GM13976 (cell line): ENCODE measurements around the gene HTRA1.

Experiments used
- DNase-seq: peaks from one replicate; pipeline ENCODE4 v3.0.0; 2012; ENCODE audit warnings: low spot score
- CTCF ChIP-seq: IDR thresholded peaks from 2 replicates; pipeline ENCODE4 v1.5.1; 2012; ENCODE audit warnings: borderline replicate concordance, mild to moderate bottlenecking; ENCODE audit not compliant: insufficient read depth; ENCODE audit errors: extremely low read depth, missing control alignments, control extremely low read depth
- in situ Hi-C: fragments of 300-500 bp; cut with MboI; formaldehyde crosslinking; loops from one replicate; pipeline ENCODE4 v1.12.0; 2022; ENCODE audit warnings: low sequenced_read_pairs, mixed read lengths, inconsistent platforms; ENCODE audit not compliant: unreplicated experiment

The HTRA1 gene

GRCh38 chr10:122459561-122460273, 1.6 kb upstream of the HTRA1 start:
- in situ Hi-C loops: no loop called here
- no peak for TF ChIP-seq CTCF
- no peak for DNase-seq

- TF ChIP-seq CTCF: no peak
- in situ Hi-C loops: no loop called here
- no peak for DNase-seq
Observed at GRCh38 chr10:122460891-122461293, 461 bp upstream of the HTRA1 start.

GRCh38 chr10:122461729-122462532, 578 bp downstream of the HTRA1 start:
- in situ Hi-C loops: no loop called here
- no peak for DNase-seq
- TF ChIP-seq CTCF: no peak

- DNase-seq: no peak
- in situ Hi-C loops: no loop called here
- TF ChIP-seq CTCF: no peak
Observed at GRCh38 chr10:122462533-122463465, 1.4 kb downstream of the HTRA1 start.

- in situ Hi-C loops: no loop called here
- no peak for TF ChIP-seq CTCF
- DNase-seq: no peak
Observed at GRCh38 chr10:122463466-122464249, 2.3 kb downstream of the HTRA1 start.

- TF ChIP-seq CTCF: no peak
- DNase-seq: no peak
- in situ Hi-C loops: no loop called here
Observed at GRCh38 chr10:122464250-122464510, 2.8 kb downstream of the HTRA1 start.
